GM19025 (cell line): ENCODE measurements around the gene RORC.
"Not testable (repeated sequence)": the region's sequence is repeated elsewhere in the genome, so short reads cannot be mapped to it uniquely, and the experiment has no call there.

Experiments used
- ATAC-seq: cut with Tn5 transposase; IDR thresholded peaks from one replicate; pipeline ENCODE4 v1.9.1; 2021; ENCODE audit warnings: mild to moderate bottlenecking, low read depth, moderate library complexity; ENCODE audit not compliant: unreplicated experiment

The RORC gene

DNA sequence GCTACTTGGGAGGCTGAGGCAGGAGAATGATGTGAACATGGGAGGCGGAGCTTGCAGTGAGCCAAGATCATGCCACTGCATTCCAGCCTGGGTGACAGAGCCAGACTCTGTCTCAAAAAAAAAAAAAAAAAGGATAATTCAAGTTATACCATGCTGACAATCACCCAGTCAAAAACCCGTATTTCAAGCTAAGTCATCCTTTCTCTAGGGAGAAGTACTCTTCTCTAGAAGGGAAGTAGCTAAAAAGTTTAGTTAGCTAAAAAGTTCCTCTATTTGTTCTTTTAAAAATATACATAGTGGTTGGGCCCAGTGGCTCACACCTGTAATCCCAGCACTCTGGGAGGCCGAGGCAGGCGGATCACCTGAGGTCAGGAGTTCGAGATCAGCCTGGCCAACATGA, 50.9 kb downstream of the RORC start:
- not testable (repeated sequence) for ATAC-seq

DNA sequence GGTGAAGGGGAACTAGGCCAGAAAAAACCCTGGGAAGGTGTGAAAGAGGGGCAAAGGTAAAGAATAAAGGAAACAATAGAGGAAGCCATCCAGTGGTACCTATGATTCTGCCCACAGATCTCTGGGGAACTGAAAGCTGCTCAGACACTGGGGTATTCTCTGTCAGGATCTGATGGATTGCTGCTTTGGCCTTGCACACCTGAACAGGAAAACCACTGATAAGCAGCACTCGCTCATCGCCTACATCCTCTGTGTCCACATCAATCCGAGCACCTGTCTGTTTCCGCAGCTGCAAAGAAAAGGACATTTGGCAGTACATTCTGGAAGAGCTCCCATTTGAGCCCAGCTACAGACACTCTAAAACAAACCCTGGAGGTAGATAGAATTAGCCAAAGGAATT, 51.8 kb downstream of the RORC start:
- no peak for ATAC-seq

DNA sequence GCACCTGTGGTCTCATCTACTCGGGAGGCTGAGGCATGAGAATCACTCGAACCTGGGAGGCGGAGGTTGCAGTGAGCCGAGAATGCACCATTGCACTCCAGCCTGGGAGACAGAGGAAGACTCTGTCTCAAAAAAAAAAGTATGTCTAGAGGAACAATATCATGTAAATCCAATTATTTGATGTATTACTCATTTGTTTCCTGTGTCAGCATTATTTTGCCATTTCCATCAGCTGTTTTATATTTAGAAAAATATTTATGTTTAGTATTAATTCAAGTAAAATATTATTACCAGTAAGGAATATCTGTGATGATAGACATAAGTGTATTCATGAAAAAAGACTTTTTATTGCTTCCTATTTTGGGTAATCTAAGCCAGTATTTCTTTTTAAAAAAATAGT, 54.3 kb downstream of the RORC start:
- no peak for ATAC-seq

DNA sequence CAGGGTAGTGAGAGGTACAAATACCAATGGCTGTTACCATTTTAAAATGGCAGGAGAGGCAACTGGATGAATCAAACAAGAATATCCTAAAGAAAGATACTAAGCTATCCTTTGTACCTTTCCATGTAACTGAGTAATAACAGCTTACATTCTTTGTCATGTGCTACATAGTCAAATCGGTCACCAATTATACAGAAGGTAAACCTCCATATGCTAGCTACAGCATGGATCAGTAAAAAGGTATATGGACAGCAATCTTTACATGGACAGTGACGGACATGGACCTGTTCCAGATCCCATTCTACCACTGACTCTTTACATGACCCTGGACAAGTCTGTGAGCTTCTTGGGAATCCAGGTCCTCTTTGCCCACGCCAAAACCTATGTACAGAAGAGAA, 54.9 kb downstream of the RORC start:
- no peak for ATAC-seq

DNA sequence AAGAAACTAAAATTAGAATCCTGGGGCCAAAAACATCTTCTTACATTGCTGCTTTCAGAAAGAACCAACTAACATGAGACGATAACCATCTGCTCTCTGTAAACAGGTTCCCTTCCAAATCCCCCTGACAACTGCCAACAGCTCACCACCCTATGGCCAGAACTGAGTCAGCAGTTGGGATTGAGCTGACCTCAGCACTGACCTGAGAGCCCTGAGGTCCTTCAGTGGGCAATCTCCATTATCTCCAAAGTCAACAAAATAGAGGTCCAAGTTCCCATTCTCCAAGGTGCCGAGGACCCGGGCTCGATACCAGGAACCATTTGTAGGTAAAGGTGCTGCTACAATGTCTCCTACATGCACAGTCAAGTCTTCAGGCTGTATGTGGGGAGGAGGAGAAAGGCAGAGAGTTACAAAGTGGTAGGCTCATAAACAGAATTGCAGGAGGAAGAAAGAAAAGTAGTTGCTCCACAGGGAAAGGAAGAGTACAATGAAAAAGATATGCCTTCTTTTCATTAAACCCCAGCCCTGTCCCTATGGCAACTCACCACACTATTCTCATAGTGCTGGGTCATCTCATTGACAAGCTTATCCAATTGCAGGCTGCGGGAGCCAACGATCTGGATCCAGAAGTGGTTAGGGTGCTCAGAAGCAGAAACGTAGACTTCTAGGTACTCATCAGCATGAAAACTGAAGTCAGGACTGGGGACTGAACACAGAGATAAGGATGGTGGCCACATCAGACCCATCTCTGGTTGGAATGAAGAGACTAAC, 55.5 kb downstream of the RORC start:
- no peak for ATAC-seq

DNA sequence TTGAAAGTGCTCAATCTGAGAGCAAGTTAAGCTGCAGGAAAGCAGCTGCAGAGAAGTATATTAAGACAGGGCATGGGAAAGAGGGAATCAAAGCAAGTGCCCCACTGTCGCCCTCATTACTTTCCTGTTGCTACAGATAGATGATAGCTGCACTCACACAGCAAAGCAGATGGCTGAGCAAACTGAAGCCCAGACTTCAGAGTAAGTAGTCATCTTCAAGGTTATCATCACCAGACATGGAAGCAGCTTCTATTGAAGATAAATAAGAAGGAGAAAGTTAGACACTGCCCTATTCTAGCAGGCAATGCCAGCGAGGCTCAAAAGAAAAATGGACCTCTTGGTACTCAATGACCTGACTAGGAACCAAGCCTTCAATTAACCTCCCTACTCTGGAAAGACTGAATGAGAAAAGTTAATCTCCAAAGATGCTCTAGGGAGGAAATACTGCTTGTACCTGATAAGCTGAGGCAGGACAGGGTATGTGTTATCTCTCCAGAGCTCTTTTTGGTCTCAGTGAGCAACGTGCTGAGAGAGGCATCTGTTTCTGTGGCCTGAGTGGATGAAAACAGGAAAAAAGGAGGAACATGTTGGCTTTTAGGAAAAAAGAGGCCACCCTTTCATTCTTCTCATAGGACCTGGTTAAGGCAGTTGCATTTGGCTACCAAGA, 57.2 kb downstream of the RORC start:
- no peak for ATAC-seq

DNA sequence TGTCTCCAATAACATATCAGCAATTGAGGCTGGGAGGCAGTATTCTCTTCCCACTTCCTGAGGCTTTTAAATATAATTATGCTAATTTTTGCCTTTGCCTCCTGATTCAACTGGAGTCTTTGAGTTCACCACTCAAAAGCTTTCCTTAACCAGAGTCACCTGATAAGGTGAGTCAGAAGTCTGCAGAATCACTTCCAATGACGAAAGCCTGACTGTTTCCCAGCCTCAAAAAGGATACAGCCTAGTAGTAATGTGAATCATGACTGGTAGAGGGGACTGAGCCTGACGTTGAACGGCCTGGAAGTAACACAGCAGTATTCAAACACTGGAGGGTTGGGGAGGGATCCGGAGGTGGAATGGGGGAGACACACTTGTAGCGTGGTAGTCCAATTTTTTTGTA, 57.9 kb downstream of the RORC start:
- ATAC-seq = no peak

DNA sequence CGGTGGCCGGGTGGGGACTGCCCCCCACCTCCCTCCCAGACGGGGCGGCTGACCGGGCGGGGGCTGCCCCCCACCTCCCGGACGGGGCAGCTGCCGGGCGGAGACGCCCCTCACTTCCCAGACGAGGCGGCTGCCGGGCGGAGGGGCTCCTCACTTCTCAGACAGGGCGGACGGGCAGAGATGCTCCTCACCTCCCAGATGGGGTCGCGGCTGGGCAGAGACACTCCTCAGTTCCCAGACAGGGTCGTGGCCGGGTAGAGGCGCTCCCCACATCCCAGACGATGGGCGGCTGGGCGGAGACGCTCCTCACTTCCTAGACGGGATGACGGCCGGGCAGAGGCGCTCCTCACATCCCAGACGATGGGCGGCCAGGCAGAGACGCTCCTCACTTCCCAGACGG, 62.3 kb downstream of the RORC start:
- ATAC-seq = not testable (repeated sequence)

DNA sequence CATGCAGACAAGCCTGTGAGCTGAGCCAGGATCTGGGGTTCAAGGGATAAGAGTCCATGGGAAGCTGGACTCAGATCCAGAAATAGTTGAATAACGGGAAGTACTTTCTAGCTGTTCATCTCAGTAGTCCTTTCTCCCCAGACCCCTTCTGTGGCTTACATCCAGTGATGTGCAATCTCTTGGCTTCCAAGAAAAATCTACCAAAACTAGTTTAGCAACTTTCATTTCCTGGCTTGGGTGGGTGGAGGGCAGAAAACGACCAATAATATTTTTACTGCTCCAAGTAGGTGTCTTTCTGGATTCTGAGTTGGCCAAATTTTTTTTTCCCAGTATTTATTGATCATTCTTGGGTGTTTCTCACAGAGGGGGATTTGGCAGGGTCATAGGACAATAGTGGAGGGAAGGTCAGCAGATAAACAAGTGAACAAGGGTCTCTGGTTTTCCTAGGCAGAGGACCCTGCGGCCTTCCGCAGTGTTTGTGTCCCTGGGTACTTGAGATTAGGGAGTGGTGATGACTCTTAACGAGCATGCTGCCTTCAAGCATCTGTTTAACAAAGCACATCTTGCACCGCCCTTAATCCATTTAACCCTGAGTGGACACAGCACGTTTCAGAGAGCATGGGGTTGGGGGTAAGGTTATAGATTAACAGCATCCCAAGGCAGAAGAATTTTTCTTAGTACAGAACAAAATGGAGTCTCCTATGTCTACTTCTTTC, 63.1 kb downstream of the RORC start:
- ATAC-seq = not testable (repeated sequence)

DNA sequence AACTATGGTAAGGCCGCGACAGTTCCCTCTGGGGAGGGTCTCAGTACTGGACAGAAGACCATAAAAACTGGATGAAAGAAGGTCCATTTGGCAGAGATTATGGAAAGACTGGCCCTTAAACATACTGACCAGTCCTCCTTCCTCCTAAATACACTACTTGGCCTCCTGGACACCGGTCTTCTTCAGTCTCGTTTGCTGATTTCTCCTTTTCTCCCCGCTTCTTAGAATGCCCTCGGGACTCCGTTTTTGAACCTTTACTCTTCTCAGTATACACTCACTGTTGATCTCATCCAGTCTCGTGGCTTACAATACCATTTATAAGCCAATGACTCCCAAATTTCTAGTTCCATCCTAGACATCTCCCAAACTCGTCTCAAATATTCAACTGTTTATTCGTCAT, 67.6 kb downstream of the RORC start:
- no peak for ATAC-seq

DNA sequence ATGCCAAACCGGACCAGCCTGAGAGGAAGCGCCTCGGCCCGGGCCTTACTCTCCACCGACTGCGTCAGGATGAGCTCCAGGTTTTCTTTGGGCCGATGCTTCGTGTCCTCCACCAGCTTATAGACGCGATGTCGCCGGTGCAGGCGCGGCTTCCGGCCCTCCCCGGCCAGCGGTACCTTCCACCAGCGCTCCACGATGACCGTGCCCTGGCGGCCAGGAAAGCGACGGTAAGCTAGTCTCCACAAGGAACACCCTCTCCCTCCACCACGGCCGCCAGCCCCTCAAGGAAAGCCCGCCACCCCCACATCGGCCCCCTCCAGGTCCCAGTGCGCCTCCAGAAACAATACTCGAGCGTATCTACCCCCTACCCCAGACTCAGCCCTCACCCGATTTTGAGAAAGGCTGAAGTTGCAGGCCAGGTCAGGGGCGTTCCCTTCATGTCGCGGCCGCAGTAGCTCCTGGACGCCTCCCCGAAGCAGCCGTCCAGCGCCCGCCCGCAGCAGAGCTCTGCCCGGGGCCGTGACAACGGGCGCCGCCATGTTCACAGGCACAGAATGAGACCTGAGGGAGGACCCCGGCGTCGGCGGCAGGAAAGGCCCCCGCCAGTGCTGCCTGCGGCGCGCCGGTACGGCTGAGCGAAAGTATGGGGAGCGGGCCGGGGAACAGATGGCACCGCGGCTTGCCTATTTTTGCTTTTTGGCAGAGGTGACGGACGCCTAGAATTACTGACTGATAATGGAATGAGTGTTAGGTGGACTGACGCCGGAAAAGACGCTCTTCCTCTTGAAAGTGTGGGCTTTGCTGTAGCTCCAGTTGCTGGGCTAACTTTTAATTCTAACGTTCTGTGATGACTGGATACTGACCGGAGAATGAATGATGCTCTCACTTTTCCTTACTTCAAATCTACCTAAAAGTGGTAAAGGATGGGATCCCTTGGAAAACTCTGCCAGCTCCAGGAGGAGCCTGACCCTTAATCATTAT, 68.4 kb downstream of the RORC start, which contains the start of gene MRPL9:
Gene MRPL9 (minus strand): TSS at position 556 of the 981 bp plus-strand sequence. CDS start 17 bp downstream, at position 539.
- peak; percentile 94 for ATAC-seq

DNA sequence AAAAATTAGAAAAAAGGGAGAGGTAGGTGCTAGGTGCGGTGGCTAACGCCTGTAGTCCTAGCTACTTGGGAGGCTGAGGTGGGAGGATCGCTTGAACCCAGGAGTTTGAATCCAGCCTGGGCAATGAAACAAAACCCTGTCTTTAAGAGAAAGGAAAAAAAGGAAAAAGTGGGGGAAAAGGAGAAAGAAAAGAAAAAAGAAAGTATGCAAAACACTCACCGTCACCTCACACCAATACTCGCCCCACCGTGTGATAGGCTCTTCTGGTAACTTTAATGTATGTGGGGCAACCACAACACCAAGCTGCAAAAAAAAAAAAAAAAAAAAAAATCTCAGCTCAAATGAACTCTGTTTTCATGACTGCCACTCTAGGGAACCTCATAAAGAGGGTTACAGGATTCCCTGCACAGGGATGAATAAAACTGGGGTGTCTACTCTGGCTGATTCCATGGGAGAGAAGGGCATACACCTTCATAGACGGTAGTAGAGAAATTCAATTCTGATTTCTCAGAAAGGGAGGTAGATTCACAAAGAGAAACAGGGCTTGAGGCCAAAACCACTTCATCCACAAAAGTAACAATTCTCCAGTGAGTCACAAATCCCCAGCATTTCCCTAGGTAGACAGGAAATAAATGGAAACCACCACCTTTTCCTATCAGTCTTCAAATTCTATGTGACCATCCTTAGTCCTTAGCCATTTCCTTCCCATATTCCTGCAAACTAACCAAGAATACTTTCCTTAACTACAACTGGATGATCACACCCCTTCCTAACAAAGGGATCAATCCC, 70.8 kb downstream of the RORC start:
- ATAC-seq = no peak

DNA sequence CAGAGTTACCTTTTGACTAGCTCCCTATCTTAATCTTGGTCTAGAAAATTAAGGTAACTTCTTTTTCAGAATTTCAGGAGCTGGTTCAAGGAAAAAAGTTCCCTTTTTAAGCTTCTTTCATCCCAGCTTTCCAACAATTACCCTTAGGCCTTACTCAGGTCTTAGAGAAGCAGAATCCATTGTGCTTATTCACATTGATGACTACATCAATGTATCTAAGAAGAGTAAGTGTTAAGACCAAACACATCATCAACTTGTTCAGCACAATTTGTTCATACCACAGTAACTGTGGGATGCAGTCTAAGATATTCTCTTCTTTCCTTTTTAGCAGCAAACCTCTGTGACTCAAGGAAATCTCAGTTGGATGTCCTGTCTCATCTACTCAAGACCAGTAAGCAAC, 72.4 kb downstream of the RORC start:
- ATAC-seq = no peak

DNA sequence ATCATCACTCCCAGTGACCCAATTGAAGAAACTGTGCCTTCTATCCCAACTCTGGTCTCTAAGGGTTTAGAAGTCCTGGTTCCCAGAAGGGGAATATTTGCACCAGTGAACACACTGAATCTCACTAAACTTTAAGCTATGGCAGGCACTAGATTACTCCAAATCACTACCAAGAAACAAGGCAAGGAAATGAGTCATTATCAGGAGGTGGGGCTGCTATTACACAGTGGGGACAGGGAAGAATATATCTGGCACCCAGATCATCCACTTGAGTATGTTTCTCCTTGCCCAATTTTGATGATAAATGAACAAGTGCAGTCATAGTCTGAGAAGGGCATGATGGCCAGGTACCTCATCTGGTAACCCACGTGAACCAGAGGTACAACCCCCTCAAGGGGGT, 75.3 kb downstream of the RORC start:
- no peak for ATAC-seq
